PC-9 (cell line): ENCODE results near the gene ATAD2B. TPM values are rescaled to one million over a fixed set of nuclear protein-coding genes. Genes with fewer than 3 reads are reported as not detected.

Experiments used
- BruUV-seq: library from RNA; stranded (reverse); fragments of 400-500 nt; replicated peaks from 2 replicates; lab custom pipeline; 2021; lab: Mats Ljungman, UMichigan
- CTCF ChIA-PET: fragments of 300-600 bp; sonication (Branson Sonifier 250); formaldehyde crosslinking; loops from one replicate; lab custom pipeline; 2022; ENCODE audit warnings: antibody characterized with exemption; lab: Charles Lee
- POLR2A ChIA-PET: fragments of 300-600 bp; sonication (Branson Sonifier 250); formaldehyde crosslinking; loops from one replicate; lab custom pipeline; 2022; ENCODE audit warnings: antibody characterized with exemption; ENCODE audit not compliant: unreplicated experiment; lab: Charles Lee
- DNase-seq, 2 experiments: peaks; one replicate each; pipeline versions ENCODE4 v3.0.0 to v3.0.0-alpha.2; 2015 to 2022; ENCODE audit warnings: mixed read lengths in 1 of 2
- H2AFZ ChIP-seq: fragments of 200-600 bp; sonication (generic); 2 replicates; pipeline ENCODE4 v1.8.1; 2017; ENCODE audit warnings: antibody characterized with exemption
- H3F3A ChIP-seq: fragments of 200-600 bp; sonication (generic); 2 replicates; pipeline ENCODE4 v1.8.1; 2017; ENCODE audit warnings: antibody characterized with exemption, mild to moderate bottlenecking, low read depth; ENCODE audit not compliant: insufficient read depth
- H3K27ac ChIP-seq: fragments of 200-600 bp; sonication (generic); 2 replicates; pipeline ENCODE4 v1.6.1; 2016; ENCODE audit warnings: mixed run types
- H3K27me3 ChIP-seq: fragments of 200-600 bp; sonication (generic); 2 replicates; pipeline ENCODE4 v1.6.1; 2016; ENCODE audit warnings: low read depth, mixed run types; ENCODE audit not compliant: insufficient read depth
- H3K36me3 ChIP-seq: fragments of 200-600 bp; sonication (generic); 2 replicates; pipeline ENCODE4 v1.6.1; 2016; ENCODE audit warnings: low read depth, mixed run types
- H3K4me1 ChIP-seq: fragments of 200-600 bp; sonication (generic); replicated peaks from 2 replicates; pipeline ENCODE4 v1.6.1; 2016; ENCODE audit warnings: mixed run types; ENCODE audit not compliant: insufficient read depth
- H3K4me2 ChIP-seq: fragments of 200-600 bp; sonication (generic); 2 replicates; pipeline ENCODE4 v1.6.1; 2017; ENCODE audit warnings: mixed run types
- H3K4me3 ChIP-seq: fragments of 200-600 bp; sonication (generic); 2 replicates; pipeline ENCODE4 v1.6.1; 2016; ENCODE audit warnings: mixed run types
- H3K79me2 ChIP-seq: fragments of 200-600 bp; sonication (generic); 2 replicates; pipeline ENCODE4 v1.6.1; 2017; ENCODE audit warnings: low read depth, mixed run types
- H3K9me2 ChIP-seq: fragments of 200-600 bp; sonication (generic); 2 replicates; pipeline ENCODE4 v1.8.1; 2017; ENCODE audit warnings: mild to moderate bottlenecking; ENCODE audit not compliant: insufficient read depth
- H3K9me3 ChIP-seq: fragments of 200-600 bp; sonication (generic); 2 replicates; pipeline ENCODE4 v1.8.1; 2016; ENCODE audit warnings: low read depth; ENCODE audit not compliant: insufficient read depth
- H4K20me1 ChIP-seq: fragments of 200-600 bp; sonication (generic); 2 replicates; pipeline ENCODE4 v1.8.1; 2017; ENCODE audit not compliant: insufficient read depth
- EZH2 ChIP-seq: fragments of 200-600 bp; sonication (generic); IDR thresholded peaks from 2 replicates; pipeline ENCODE4 v1.8.0; 2017; ENCODE audit warnings: antibody characterized with exemption, low read depth
- intact Hi-C: fragments of 100-400 bp; cut with micrococcal nuclease; formaldehyde crosslinking; loops from one replicate; pipeline ENCODE4 v1.10.0; 2022; ENCODE audit not compliant: unreplicated experiment
- total RNA-seq: library from RNA; stranded (reverse); gene quantifications from 2 replicates; pipeline ENCODE4 v1.2.3, GENCODE V29; 2021
- TF ChIP-seq, protein P1 (sequence below): fragments of 200-600 bp; sonication (generic); conservative IDR thresholded peaks from 2 replicates; pipeline ENCODE4 v1.6.1; 2017; ENCODE audit warnings: mixed run types, antibody characterized with exemption, mild to moderate bottlenecking, moderate library complexity

Gene ATAD2B
- total RNA-seq, 1 experiment from 2014 or later = 12.6 TPM

DNA sequence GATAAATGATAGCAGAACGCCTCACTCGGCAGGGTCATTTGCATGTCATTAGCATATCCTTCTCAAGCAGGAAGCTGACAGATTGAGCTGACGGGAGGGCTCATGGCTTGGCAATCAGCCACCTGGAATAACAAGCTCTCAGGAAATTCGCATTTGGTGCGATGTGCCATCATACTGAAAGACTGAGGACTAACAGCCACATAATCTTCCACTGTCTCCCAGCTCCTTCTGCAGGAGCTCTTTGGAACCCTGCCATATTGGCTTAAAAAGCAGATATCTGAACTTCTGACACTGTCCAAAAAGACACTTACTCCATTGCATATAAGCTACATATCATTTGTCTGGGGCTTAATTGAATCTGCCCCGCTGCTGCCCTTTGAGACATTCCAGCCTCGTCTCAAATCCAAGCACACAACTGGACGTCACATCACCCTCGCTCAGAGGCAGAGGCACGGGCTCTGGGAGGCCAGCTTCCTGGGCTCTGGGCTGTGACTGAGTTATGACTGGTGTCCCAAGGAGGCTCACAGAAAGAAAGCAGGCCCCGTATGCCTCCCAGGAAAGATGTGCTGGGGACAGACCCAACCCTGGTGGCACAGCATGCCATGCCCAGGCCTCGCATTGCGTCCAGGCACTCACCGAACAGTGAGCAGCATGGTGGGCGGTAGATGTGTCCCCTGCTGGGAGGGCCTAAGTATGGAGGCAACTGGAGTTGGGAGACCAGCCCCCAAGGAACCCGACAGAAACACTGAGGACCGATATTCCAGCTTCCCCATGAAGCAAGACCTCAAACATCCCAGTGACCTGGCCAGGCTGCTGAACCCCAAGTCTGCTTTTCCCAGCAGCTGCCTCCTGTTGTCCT lies 228.0 kb downstream of the ATAD2B start:
- Histone ChIP-seq H4K20me1 (no peaks in the 10 kb centered on the region; the same call in 1 of the 2 replicates), H3K4me2 (no peak overlapping the region), H3K4me3 (no peak overlapping the region), H3K79me2 (no peaks in the 10 kb centered on the region), H3K27me3 (no peaks in the 10 kb centered on the region), H3K9me3 (no peaks in the 10 kb centered on the region), H3K27ac (no peak overlapping the region), H3K36me3 (no peaks in the 10 kb centered on the region), H3K9me2 (no peaks in the 10 kb centered on the region), H2AFZ (no peak overlapping the region), H3K4me1 (no peaks in the 10 kb centered on the region), H3F3A (no peaks in the 10 kb centered on the region)
- intact Hi-C loops = no loop called here
- CTCF ChIA-PET = no interaction called here
- no peak for DNase-seq
- no TSS peak for BruUV-seq
- POLR2A ChIA-PET = no interaction called here
- TF ChIP-seq, protein P1, sequence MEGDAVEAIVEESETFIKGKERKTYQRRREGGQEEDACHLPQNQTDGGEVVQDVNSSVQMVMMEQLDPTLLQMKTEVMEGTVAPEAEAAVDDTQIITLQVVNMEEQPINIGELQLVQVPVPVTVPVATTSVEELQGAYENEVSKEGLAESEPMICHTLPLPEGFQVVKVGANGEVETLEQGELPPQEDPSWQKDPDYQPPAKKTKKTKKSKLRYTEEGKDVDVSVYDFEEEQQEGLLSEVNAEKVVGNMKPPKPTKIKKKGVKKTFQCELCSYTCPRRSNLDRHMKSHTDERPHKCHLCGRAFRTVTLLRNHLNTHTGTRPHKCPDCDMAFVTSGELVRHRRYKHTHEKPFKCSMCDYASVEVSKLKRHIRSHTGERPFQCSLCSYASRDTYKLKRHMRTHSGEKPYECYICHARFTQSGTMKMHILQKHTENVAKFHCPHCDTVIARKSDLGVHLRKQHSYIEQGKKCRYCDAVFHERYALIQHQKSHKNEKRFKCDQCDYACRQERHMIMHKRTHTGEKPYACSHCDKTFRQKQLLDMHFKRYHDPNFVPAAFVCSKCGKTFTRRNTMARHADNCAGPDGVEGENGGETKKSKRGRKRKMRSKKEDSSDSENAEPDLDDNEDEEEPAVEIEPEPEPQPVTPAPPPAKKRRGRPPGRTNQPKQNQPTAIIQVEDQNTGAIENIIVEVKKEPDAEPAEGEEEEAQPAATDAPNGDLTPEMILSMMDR = no peak
- TF ChIP-seq EZH2 = no peak

Other genes with a start within 250 kb of the ATAD2B start
- gene UBXN2A, start 13.3 kb upstream of the ATAD2B start, total RNA-seq = 16.9 and 17.6 TPM in 2 replicates
- gene MFSD2B, start 83.0 kb upstream of the ATAD2B start, total RNA-seq = 0.78 and 1.1 TPM in 2 replicates
- 7.9 and 13.5 TPM in 2 replicates for gene WDCP, start 120.3 kb upstream of the ATAD2B start, total RNA-seq
- gene FKBP1B, start 122.6 kb upstream of the ATAD2B start, total RNA-seq = 4.5 and 4.6 TPM in 2 replicates
- 106 and 123 TPM in 2 replicates for gene SF3B6, start 149.2 kb upstream of the ATAD2B start, total RNA-seq
- gene TP53I3, start 157.7 kb upstream of the ATAD2B start, total RNA-seq = 21.4 and 22.9 TPM in 2 replicates
- 1.2 and 2.6 TPM in 2 replicates for gene PFN4, start 196.2 kb upstream of the ATAD2B start, total RNA-seq
- 16.8 and 20.7 TPM in 2 replicates for gene FAM228B, start 196.3 kb upstream of the ATAD2B start, total RNA-seq
- gene FAM228A, start 247.9 kb upstream of the ATAD2B start, total RNA-seq = not detected in 2 replicates